GM08714 (cell line): ENCODE data around the gene ZC3H12D.

ENCODE experiments used
- H3K4me3 ChIP-seq: fragments of 200-500 bp; sonication (Bioruptor generic); 2 replicates; pipeline ENCODE4 v1.5.1; 2014; ENCODE audit warnings: mild to moderate bottlenecking, low read length, inconsistent platforms
- ZNF274 ChIP-seq: IDR thresholded peaks from 2 replicates; pipeline ENCODE4 v1.6.1; 2012; ENCODE audit warnings: mild to moderate bottlenecking, low read depth, low read length

ZC3H12D gene

DNA sequence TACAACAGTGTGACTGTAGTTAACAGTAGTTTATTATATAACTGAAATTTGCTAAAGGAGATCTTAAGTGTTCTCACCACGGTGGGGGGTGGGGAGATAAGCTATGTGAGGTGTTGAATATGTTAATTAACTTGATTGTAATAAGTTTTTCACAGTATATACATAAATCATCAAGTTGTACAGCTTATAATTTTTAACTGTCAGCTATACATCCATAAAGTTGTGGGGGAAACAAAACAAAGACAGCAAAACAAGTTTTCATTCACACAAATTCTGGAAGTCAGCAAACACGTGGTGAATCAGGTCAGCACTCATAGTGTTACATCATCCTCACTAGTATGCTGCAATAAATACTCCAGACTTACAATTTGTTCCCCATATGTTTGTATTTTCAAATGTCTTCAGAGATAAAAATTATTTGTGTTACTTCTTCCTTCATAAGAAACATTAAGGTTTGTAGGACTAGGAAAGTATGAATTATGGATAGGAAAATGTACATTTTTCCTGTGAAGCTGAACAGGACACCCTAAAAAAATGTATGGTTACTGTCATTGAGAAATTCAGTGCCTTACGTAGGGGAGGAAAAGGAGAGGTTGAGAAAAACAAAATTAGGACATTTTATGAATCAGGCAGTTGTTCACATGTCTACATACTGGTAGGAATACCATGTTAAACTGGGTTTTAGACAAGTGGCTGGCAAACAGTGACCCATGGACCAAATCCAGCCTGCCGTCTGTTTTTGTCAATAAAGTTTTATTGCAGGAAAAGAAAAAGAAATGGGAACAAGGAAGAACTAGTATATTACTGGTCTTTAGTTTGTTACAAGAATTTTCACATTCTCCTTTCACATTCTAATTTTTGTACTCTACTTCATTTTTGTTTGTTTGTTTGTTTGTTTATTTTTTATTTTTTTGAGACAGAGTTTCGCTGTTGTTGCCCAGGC lies 78.7 kb downstream of the ZC3H12D start:
- TF ChIP-seq ZNF274, result no peak
- H3K4me3 ChIP-seq, result no peak overlapping the region

- no peak for TF ChIP-seq ZNF274
- H3K4me3 ChIP-seq, result no peak overlapping the region
Observed at GRCh38 chr6:149403534-149403933, 81.3 kb downstream of the ZC3H12D start.

GRCh38 chr6:149400050-149400449 lies 84.8 kb downstream of the ZC3H12D start, which contains the start of gene SUMO4:
TSS of gene SUMO4 (plus strand) at chr6:149400262. CDS start at chr6:149400392, 130 bp downstream.
- no peak within 1 kb of the TSS for H3K4me3 ChIP-seq
- TF ChIP-seq ZNF274, result no peak

- no peak overlapping the region for H3K4me3 ChIP-seq
- TF ChIP-seq ZNF274, result no peak
Observed at GRCh38 chr6:149397384-149397783, 87.4 kb downstream of the ZC3H12D start.
